GM19035 (cell line): ENCODE measurements around the gene MICAL2.

Source experiments
- ATAC-seq: cut with Tn5 transposase; IDR thresholded peaks from one replicate; pipeline ENCODE4 v1.9.1; 2021; ENCODE audit not compliant: unreplicated experiment

MICAL2 gene

GRCh38 chr11:12110201-12110713 is at the start of gene MICAL2:
Gene MICAL2 (plus strand): TSS chr11:12110590. CDS start chr11:12162156, 51,566 bp downstream.
- ATAC-seq: peak; percentile 98

GRCh38 chr11:12061851-12062560 is 48.4 kb upstream of the MICAL2 start:
- no peak for ATAC-seq

GRCh38 chr11:12063251-12063650 is 47.1 kb upstream of the MICAL2 start:
- ATAC-seq: no peak

GRCh38 chr11:12064136-12064953 is 46.0 kb upstream of the MICAL2 start:
- ATAC-seq: no peak

DNA sequence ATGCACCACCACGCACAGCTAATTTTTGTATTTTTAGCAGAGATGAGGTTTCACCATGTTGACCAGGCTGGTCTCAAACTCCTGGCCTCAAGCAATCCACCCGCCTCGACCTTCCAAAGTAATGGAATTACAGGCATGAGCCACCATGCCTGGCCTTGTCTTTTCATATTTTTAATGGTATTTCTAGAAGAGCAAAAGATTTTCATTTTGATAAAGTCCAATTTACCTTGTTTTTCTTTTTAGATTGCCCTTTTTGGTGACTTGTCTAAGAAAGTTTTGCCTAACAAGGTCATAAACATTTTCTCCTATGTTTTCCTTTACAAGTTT is 45.5 kb upstream of the MICAL2 start:
- ATAC-seq: no peak

DNA sequence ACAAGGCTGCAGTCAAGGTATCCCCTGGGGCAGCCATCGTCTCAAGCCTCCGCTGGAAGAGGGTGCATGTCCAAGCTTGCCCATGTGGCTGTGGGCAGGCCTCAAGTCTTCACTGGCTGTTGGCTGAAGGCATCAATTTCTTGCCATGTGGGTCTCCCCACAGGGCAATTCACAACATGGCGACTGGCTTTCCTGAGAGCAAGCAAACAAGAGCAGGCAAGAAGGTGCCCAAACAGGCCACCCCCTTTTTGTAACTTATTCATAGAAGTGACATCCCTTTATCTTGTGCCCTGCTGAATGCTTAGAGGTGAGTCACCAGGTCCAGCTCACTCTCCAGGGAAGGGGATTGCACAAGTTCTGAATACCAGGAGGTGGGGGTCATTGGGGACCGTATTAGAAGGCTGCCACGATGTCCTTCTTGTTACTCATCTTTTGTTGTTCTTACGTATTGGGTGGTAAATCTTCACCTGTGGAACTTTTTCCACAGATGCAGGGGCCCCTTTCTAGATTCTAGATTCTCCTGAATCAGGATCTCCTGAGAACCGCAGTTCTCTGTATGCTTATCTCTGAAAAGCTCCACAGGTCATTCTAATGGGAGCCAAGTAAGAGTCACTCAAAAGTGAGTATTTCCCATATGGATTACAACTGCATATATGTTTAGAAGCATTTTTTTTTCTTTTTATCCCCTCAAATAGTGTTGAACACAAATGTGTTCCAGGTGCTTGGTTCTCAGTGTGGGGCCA is 44.2 kb upstream of the MICAL2 start:
- ATAC-seq: no peak

DNA sequence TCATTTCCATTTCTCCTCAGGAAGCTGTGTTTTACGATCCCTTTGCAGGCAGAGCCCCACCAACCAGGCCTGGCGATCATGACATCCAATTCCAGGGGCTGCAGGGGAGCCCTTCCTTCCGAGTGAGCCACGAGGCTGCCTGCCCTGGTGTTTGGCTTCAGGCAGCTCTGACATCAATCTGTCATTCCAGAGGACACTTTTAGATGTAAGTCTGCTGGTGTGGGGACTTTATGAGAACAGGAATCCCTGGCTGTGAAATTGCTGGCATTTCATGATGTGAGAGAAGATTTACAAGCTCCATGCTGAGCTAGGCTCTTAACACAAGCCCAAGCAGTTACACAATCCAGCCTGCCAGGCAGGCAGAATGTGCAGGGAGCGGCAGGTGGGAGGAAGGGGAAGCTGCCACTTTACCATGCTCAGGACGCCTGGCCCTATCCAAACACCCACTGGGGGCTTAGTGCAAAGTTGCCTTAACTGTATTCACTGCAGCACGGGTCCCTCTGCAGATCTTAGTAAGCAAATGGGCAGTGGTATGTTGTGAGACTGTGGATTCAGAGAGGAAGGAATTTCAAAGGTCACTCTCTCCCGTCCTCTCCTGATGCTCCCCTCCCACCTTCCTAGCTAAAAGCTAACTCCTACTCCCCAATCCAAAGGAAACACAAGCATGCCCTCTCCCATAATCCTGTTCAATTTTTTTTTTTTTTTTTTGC is 43.4 kb upstream of the MICAL2 start:
- no peak for ATAC-seq

- no peak for ATAC-seq
Observed at GRCh38 chr11:12067796-12068357, 42.5 kb upstream of the MICAL2 start.

- ATAC-seq: no peak
Observed at GRCh38 chr11:12069066-12069676, 41.2 kb upstream of the MICAL2 start.

GRCh38 chr11:12070446-12071267 is 39.7 kb upstream of the MICAL2 start:
- no peak for ATAC-seq

- ATAC-seq: no peak
Observed at GRCh38 chr11:12071574-12071973, 38.8 kb upstream of the MICAL2 start.

- ATAC-seq: no peak
Observed at GRCh38 chr11:12073436-12073835, 37.0 kb upstream of the MICAL2 start.

DNA sequence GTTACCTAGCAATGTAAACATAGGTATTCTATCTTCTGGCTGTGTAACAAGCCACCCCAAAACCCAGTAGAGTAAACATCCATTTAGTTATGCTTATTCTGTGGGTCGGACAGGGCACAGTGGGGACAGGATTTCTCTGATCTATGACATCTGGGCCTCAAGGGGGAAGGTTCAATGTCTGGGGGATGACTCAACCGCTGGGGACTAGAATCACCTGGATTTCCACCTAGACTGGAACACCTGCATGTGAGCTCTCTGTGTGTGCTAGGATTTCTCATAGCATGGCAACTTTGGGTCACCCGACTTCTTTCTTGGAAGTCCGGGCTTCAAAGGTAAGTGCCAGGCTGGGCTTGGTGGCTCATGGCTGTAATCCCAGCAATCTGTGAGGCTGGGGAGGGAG is 36.5 kb upstream of the MICAL2 start:
- ATAC-seq: no peak

- ATAC-seq: no peak
Observed at GRCh38 chr11:12074529-12075195, 35.7 kb upstream of the MICAL2 start.

DNA sequence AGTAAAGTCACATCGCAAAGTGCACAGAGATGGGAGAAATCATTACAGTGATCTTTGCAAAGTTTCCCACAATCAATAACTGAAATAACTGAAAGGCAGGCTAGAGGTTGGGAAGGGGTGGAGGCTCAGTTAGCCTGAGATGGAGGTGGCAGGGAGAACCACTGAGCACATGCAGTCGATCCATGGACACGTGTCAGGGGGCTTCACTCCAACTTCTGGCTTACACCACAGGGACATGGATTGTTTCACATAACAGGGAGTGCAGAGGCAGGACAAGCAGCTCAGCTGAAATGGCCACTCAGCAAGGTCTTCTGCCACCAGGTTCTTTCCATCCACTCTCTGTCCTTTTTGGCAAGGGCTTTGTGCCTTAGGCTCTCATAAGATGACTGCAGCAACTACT is 35.1 kb upstream of the MICAL2 start:
- no peak for ATAC-seq

DNA sequence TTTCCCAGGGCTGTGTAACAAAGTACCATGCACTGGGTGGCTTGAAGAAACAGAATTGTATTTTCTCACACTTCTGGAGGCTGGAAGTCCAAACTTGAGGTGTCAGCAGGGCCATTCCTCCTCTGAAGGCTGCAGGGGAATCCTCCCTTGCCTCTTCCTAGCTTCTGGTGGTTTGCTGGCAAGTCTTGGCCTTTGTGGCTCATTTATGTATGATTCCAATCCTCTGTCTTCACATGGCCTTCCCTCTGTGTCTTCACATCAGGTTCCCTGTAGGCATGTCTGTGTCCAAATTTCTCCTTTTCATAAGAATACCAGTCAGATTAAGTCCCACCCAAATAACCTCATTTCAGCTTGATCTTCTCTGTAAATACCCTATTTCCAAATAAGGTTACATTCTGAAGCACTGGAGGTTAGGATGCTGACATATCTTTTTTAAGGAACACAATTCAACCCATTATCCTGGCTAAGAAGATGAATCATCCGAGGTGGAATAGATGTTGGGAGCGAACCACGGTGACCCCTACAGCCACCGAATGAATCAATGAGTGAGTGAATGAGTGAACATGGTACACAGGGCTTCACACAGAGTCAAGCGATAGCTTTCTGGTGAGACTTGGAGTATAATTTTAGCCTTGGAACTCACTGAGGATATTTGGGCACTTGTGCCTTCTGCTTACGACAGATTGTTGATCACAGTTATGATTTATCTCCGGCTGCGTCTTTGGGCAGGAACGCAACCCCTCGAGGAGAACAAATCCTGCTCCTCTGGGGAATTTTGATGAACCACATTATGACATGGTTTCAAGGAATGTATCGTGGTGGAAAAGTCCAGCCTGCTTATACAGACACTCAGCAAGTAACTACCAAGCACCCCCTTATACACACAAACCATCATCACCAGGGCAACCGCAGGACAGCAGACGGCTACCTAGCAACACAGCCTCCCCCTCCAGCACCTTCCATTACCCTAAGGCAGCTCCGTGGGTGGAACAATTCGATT is 34.3 kb upstream of the MICAL2 start:
- no peak for ATAC-seq

GRCh38 chr11:12076840-12077534 is 33.4 kb upstream of the MICAL2 start:
- no peak for ATAC-seq
